Cardiac muscle cell (in vitro differentiated cells and primary cell): ENCODE results near the gene MYH7. TPM values are rescaled to one million over a fixed set of nuclear protein-coding genes. Genes with fewer than 3 reads are reported as not detected.
A peak's percentile ranks its signal among the peaks of the same experiment; 100 is the strongest.

Experiments used
- DNase-seq, 2 donors: peaks; one replicate each; pipeline versions ENCODE4 v3.0.0 to v3.0.0-alpha.2; 2010 to 2017; ENCODE audit warnings: low read depth in 1 of 2, low spot score in 1 of 2
- H3K27ac ChIP-seq: fragments of 200-600 bp; sonication (generic); 2 replicates; pipeline ENCODE4 v1.5.1; 2016
- H3K27me3 ChIP-seq: fragments of 200-600 bp; sonication (generic); 2 replicates; pipeline ENCODE4 v1.6.0; 2016; ENCODE audit warnings: control low read depth
- H3K36me3 ChIP-seq: fragments of 200-600 bp; sonication (generic); 2 replicates; pipeline ENCODE4 v1.5.1; 2016; ENCODE audit warnings: control low read depth
- H3K4me1 ChIP-seq: fragments of 200-600 bp; sonication (generic); 2 replicates; pipeline ENCODE4 v1.8.1; 2017; ENCODE audit warnings: low read depth, mild to moderate bottlenecking, mixed run types
- H3K4me3 ChIP-seq: fragments of 200-600 bp; sonication (generic); 2 replicates; pipeline ENCODE4 v1.5.1; 2016; ENCODE audit warnings: mild to moderate bottlenecking
- H3K9me3 ChIP-seq: fragments of 200-600 bp; sonication (generic); 2 replicates; pipeline ENCODE4 v1.5.1; 2017; ENCODE audit warnings: low read depth, mild to moderate bottlenecking, control low read depth
- polyA plus RNA-seq: library from polyadenylated mRNA; unstranded; fragments of >200 nt; fragmentation: Nextera tagmentation; extraction: Ambion mirVana; gene quantifications from 2 replicates; pipeline ENCODE4 v1.2.1, GENCODE V29; 2016
- total RNA-seq: library from RNA; depleted of rRNA; stranded (reverse); fragments of >200 nt; gene quantifications from 2 replicates; pipeline ENCODE4 v1.2.3, GENCODE V29; 2016
- TF ChIP-seq, protein P1 (sequence below): IDR thresholded peaks from 2 replicates; pipeline ENCODE4 v1.5.1; 2012; ENCODE audit warnings: low read depth, mild to moderate bottlenecking, low read length

The MYH7 gene
- total and polyA plus RNA-seq, 2 experiments from 2014 or later: 82.8 to 117 TPM

GRCh38 chr14:23377573-23378563 lies 57.6 kb downstream of the MYH7 start:
- peak in 1 of 2 donors; percentile 57 for DNase-seq
- TF ChIP-seq, protein P1, sequence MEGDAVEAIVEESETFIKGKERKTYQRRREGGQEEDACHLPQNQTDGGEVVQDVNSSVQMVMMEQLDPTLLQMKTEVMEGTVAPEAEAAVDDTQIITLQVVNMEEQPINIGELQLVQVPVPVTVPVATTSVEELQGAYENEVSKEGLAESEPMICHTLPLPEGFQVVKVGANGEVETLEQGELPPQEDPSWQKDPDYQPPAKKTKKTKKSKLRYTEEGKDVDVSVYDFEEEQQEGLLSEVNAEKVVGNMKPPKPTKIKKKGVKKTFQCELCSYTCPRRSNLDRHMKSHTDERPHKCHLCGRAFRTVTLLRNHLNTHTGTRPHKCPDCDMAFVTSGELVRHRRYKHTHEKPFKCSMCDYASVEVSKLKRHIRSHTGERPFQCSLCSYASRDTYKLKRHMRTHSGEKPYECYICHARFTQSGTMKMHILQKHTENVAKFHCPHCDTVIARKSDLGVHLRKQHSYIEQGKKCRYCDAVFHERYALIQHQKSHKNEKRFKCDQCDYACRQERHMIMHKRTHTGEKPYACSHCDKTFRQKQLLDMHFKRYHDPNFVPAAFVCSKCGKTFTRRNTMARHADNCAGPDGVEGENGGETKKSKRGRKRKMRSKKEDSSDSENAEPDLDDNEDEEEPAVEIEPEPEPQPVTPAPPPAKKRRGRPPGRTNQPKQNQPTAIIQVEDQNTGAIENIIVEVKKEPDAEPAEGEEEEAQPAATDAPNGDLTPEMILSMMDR: no peak
- no peaks in the 10 kb centered on the region for H3K27me3 ChIP-seq
- no peaks in the 10 kb centered on the region for H3K4me1 ChIP-seq
- H3K4me3 ChIP-seq: no peak overlapping the region
- H3K36me3 ChIP-seq: peaks cover 24% of the 10 kb centered on the region
- H3K27ac ChIP-seq: peak overlapping the region; percentile 86
- H3K9me3 ChIP-seq: no peaks in the 10 kb centered on the region

DNA sequence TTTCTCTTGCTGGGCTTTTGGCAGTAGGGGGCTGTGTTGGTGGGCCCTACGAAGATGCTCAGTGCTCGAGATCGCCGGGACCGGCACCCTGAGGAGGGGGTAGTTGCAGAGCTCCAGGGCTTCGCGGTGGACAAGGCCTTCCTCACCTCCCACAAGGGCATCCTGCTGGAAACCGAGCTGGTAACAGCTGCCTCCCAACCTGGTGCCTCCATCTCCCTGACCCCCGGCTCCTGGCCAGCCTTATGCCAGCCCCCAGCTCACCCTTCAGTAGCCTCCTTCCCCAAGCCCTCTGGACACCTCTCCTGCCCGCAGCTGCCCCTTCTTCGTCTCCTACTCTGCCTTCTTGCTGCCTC lies 58.3 kb downstream of the MYH7 start:
- Histone ChIP-seq H3K4me1 (no peaks in the 10 kb centered on the region), H3K9me3 (no peaks in the 10 kb centered on the region), H3K36me3 (peaks cover 17% of the 10 kb centered on the region), H3K27ac (peak overlapping the region; percentile 86), H3K4me3 (no peak overlapping the region), H3K27me3 (no peaks in the 10 kb centered on the region)
- TF ChIP-seq, protein P1: no peak
- peak in 1 of 2 donors; percentile 53 for DNase-seq

- Histone ChIP-seq H3K9me3 (no peaks in the 10 kb centered on the region), H3K4me1 (no peaks in the 10 kb centered on the region), H3K36me3 (peaks cover 12% of the 10 kb centered on the region), H3K4me3 (no peak within 1 kb of the TSS), H3K27me3 (no peaks in the 10 kb centered on the region), H3K27ac (peak within 1 kb of the TSS; percentile 86)
- peak; percentile 33 to 67 for DNase-seq
- TF ChIP-seq, protein P1: no peak
Measured at GRCh38 chr14:23376482-23377197, 58.8 kb downstream of the MYH7 start, which contains the start of gene CMTM5. CMTM5 (plus strand) TSS chr14:23377046; CDS start chr14:23377252, 206 bp downstream.

DNA sequence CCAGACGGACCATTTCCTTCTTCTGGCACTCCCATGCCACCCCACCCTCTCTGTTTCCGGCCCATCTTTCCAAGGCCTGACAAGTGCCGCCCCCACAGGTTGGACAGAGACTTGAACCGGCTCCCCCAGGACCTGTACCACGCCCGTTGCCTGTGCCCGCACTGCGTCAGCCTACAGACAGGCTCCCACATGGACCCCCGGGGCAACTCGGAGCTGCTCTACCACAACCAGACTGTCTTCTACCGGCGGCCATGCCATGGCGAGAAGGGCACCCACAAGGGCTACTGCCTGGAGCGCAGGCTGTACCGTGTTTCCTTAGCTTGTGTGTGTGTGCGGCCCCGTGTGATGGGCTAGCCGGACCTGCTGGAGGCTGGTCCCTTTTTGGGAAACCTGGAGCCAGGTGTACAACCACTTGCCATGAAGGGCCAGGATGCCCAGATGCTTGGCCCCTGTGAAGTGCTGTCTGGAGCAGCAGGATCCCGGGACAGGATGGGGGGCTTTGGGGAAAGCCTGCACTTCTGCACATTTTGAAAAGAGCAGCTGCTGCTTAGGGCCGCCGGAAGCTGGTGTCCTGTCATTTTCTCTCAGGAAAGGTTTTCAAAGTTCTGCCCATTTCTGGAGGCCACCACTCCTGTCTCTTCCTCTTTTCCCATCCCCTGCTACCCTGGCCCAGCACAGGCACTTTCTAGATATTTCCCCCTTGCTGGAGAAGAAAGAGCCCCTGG lies 59.8 kb downstream of the MYH7 start:
- peaks cover 2% of the 10 kb centered on the region for H3K36me3 ChIP-seq

More for the DNA sequence above, 59.8 kb downstream of the MYH7 start:
- no peaks in the 10 kb centered on the region for H3K27me3 ChIP-seq
- peak in 1 of 2 donors; percentile 49 for DNase-seq
- TF ChIP-seq, protein P1: no peak
- no peak overlapping the region for H3K4me3 ChIP-seq
- peak overlapping the region; percentile 86 for H3K27ac ChIP-seq
- no peaks in the 10 kb centered on the region for H3K9me3 ChIP-seq
- no peaks in the 10 kb centered on the region for H3K4me1 ChIP-seq
